GM21528 (cell line): ENCODE measurements around the gene ARHGDIB.

Experiments
- ATAC-seq: cut with Tn5 transposase; IDR thresholded peaks from one replicate; pipeline ENCODE4 v1.9.1; 2021; ENCODE audit warnings: mild to moderate bottlenecking, moderate library complexity; ENCODE audit not compliant: unreplicated experiment, low FRiP score

Gene ARHGDIB

GRCh38 chr12:14961466-14962152 is at the start of gene ARHGDIB:
ARHGDIB (minus strand) TSS chr12:14961601; CDS start chr12:14950712, 10,889 bp downstream.
- ATAC-seq, result peak; percentile 68

DNA sequence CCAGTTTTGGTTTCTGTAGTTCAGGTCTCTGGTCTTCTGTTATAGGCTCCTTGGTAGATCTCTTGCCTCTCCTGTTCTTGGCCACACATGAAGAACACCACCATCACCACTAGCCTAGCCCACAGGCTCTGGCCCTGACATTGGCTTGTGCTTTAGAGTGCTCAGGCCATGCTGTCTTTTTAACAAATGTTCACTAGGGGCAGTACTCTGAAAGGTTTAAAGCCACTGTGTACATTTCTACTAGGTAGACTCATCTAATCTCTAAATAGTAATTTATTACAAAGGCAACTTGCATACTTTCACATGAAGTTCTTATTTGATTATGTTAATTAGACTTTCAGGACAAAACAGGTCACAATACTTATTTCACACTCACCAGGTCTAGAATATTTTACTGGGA is 49.8 kb upstream of the ARHGDIB start:
- ATAC-seq, result no peak

DNA sequence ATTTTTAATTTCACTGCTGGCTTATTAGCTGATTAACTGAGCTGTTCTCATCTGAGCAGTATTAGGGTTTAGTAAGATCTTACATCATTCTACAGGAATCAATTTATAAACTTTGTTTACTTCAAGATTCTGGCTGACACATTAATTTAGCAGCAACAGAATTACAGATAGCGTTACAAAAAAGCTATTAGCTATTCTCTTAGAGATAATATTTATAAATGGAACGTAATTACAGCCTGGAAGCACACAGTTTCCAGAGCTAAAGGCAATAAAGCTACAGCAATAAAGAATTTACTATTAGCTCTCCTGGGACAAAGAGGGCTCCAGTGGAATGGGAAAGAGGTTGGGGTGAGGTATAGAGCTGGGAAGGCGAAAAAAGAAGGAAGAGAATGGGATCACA is 46.1 kb upstream of the ARHGDIB start:
- ATAC-seq, result no peak

DNA sequence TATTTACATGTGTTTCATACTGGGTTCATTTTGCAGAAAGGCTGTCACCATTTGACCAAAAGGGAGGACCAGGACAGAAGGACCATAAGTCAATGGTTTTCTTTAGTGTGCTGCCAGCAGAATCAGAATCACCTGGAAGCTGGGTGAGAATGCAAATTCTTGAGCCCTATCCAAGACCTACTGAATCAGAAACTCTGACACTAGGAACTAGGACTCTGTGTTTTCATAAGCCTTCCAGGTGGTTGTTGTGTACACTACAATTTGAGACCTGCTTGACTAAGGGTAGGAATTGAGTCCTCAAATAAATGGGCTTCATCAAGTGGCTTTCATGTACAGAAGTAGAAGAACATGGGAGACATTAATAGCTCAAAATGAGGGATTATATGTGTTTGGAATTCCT is 43.7 kb upstream of the ARHGDIB start:
- no peak for ATAC-seq

GRCh38 chr12:15004421-15004820 is 43.0 kb upstream of the ARHGDIB start:
- ATAC-seq, result no peak

GRCh38 chr12:15001733-15002382 is 40.5 kb upstream of the ARHGDIB start:
- ATAC-seq, result no peak

DNA sequence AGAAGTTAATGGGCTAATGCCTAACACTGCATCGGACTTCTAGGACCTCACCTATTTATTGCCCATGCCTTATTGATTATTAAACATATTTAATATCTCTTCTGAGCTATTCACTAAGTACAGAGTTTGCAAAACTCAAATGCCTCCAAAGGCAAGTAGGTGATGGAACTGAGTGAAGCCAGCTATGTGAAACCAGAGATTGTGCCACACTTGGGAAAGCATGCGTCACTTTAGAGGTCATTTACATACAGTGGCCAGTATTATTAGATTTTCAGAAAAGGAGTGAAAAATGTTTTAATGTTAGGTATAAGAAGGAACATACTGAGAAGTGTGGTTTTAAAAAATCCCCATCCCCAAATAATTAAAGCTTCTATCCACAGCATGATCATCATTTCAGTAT is 39.2 kb upstream of the ARHGDIB start:
- no peak for ATAC-seq

- no peak for ATAC-seq
These were observed 38.4 kb upstream of the ARHGDIB start for GRCh38 chr12:14999695-15000365.

- no peak for ATAC-seq
These were observed 37.8 kb upstream of the ARHGDIB start for GRCh38 chr12:14999021-14999694.

GRCh38 chr12:14997998-14998397 is 36.6 kb upstream of the ARHGDIB start:
- no peak for ATAC-seq

- no peak for ATAC-seq
These were observed 34.4 kb upstream of the ARHGDIB start for GRCh38 chr12:14995583-14996425.

DNA sequence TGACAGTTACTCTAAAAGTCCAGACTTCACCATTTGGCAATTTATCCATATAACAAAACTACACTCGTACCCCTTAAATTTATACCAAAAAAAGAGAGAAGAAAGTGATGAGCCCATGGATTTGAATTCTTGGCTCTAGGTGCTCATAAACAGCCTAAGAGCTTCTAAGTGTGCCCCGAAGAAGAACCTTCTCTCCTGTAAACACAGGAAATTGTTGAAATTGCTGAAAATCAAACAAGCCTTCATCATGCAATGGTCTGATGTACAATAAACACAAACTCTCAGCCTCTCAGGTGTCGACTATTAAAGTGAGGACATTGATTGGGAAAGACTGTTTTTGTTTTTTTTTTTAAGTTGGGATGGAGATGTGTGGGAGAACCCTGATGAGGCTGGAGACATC is 33.2 kb upstream of the ARHGDIB start:
- no peak for ATAC-seq

GRCh38 chr12:14993537-14994266 is 32.3 kb upstream of the ARHGDIB start:
- ATAC-seq, result no peak

DNA sequence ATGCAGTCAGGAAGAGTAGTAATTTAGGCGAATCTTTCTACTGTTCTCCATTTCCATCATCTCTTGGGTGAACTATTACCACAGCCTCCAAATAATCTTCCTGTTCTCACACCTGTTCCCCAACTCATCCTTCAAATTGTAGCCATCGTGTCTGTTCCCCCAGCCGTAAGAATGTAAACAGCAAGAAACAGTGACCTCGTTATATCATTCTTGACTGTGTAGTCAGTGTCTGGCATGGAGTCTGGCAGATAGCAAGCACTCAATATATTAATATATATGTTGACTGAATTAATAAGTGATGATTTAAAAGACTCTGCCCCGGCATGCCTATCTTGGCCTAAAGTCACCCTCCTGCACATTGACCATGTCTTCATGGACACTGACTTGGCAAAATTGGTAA is 31.7 kb upstream of the ARHGDIB start:
- no peak for ATAC-seq

GRCh38 chr12:14992673-14993072 is 31.3 kb upstream of the ARHGDIB start:
- ATAC-seq, result no peak

- no peak for ATAC-seq
These were observed 29.7 kb upstream of the ARHGDIB start for GRCh38 chr12:14991069-14991468.

DNA sequence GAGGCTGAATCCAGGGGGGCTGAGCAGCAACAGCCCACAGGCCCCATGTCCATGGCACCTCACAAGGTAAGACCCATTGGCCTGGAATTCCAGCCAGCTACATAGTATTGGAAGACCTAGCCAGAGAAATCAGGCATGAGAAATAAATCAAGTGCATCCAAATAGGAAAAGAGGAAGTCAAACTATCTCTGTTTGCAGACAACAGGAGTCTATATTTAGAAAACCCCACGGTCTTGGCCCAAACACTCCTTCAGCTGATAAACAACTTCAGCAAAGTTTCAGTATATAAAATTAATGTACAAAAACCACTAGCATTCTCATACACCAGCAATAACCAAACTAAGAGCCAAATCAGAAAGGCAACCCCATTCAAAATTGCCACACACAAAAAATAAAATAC is 28.4 kb upstream of the ARHGDIB start:
- no peak for ATAC-seq

DNA sequence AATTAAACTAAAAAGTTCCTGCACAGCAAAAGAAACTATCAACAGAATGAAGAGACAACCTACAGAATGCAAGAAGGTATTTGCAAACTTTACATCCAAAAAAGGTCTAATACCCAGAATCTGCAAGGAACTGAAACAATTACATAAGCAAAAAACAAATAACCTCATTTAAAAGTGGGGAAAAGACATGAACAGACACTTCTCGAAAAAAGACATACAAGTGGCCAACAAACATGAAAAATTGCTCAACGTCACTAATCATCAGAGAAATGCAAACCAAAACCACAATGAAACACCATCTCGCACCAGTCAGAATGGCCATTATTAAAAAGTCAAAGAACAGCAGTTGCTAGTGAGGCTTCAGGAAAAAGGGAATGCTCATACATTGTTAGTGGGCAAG is 26.6 kb upstream of the ARHGDIB start:
- ATAC-seq, result no peak

- no peak for ATAC-seq
These were observed 25.0 kb upstream of the ARHGDIB start for GRCh38 chr12:14986449-14986848.
